KMS-11 (cell line): ENCODE measurements around the gene STXBP6.

Source experiments
- H2AFZ ChIP-seq: fragments of 200-600 bp; sonication (generic); 2 replicates; pipeline ENCODE4 v1.6.1; 2016; ENCODE audit warnings: antibody characterized with exemption, mixed run types, low read depth
- H3K27ac ChIP-seq: fragments of 200-600 bp; sonication (generic); 2 replicates; pipeline ENCODE4 v1.6.1; 2016; ENCODE audit warnings: mild to moderate bottlenecking, mixed run types
- H3K27me3 ChIP-seq: fragments of 200-600 bp; sonication (generic); 2 replicates; pipeline ENCODE4 v1.6.1; 2017; ENCODE audit warnings: mild to moderate bottlenecking, low read depth, mixed run types, moderate library complexity; ENCODE audit not compliant: insufficient read depth
- H3K36me3 ChIP-seq: fragments of 200-600 bp; sonication (generic); 2 replicates; pipeline ENCODE4 v1.6.1; 2017; ENCODE audit warnings: mild to moderate bottlenecking, mixed run types; ENCODE audit not compliant: insufficient read depth
- H3K4me1 ChIP-seq: fragments of 200-600 bp; sonication (generic); 2 replicates; pipeline ENCODE4 v1.6.1; 2016; ENCODE audit warnings: mild to moderate bottlenecking, low read depth, mixed run types; ENCODE audit not compliant: poor library complexity, severe bottlenecking
- H3K4me2 ChIP-seq: fragments of 200-600 bp; sonication (generic); 2 replicates; pipeline ENCODE4 v1.7.0; 2016; ENCODE audit warnings: mild to moderate bottlenecking, mixed run types
- H3K4me3 ChIP-seq: fragments of 200-600 bp; sonication (generic); IDR thresholded peaks from 2 replicates; pipeline ENCODE4 v1.6.1; 2017; ENCODE audit warnings: low read depth, low read length, mixed read lengths; ENCODE audit not compliant: insufficient read depth
- H3K79me2 ChIP-seq: fragments of 200-600 bp; sonication (generic); 2 replicates; pipeline ENCODE4 v1.6.1; 2016; ENCODE audit warnings: low read depth, mixed run types; ENCODE audit not compliant: insufficient read depth
- H3K9ac ChIP-seq: fragments of 200-600 bp; sonication (generic); 2 replicates; pipeline ENCODE4 v1.6.1; 2016; ENCODE audit warnings: mild to moderate bottlenecking, mixed run types
- H4K20me1 ChIP-seq: fragments of 200-600 bp; sonication (generic); 2 replicates; pipeline ENCODE4 v1.6.1; 2016; ENCODE audit warnings: mild to moderate bottlenecking, mixed run types; ENCODE audit not compliant: insufficient read depth
- TF ChIP-seq, protein P1 (sequence below): fragments of 200-600 bp; sonication (generic); conservative IDR thresholded peaks from 2 replicates; pipeline ENCODE4 v1.6.1; 2017; ENCODE audit warnings: low read depth, mild to moderate bottlenecking, antibody characterized with exemption, low read length, moderate library complexity, mixed read lengths

Gene STXBP6

DNA sequence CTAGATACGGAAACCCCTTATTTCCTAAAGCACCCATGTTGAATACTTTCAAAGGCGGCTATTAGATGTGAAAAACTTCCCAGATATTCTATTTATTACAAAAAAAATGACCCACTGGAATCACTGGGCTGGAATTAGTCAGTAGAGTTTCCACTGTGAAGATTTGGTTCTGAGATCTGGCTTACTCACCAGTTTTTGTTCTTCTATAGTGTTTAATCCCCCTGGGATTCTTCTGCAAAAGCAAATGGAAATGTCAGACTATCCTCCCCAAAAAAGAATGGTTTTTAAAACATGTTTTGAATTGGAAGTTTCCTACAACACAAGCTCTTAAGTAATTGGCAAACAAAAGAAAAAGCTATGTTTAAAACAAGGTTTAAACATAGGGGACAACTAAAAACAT, 166.4 kb downstream of the STXBP6 start:
- Histone ChIP-seq H3K27ac (no peak overlapping the region), H3K4me3 (no peak overlapping the region), H3K36me3 (no peaks in the 10 kb centered on the region), H3K4me2 (no peak overlapping the region), H3K79me2 (no peaks in the 10 kb centered on the region), H3K27me3 (no peaks in the 10 kb centered on the region), H3K4me1 (no peaks in the 10 kb centered on the region), H4K20me1 (no peaks in the 10 kb centered on the region), H3K9ac (no peak overlapping the region), H2AFZ (no peak overlapping the region)
- TF ChIP-seq, protein P1, sequence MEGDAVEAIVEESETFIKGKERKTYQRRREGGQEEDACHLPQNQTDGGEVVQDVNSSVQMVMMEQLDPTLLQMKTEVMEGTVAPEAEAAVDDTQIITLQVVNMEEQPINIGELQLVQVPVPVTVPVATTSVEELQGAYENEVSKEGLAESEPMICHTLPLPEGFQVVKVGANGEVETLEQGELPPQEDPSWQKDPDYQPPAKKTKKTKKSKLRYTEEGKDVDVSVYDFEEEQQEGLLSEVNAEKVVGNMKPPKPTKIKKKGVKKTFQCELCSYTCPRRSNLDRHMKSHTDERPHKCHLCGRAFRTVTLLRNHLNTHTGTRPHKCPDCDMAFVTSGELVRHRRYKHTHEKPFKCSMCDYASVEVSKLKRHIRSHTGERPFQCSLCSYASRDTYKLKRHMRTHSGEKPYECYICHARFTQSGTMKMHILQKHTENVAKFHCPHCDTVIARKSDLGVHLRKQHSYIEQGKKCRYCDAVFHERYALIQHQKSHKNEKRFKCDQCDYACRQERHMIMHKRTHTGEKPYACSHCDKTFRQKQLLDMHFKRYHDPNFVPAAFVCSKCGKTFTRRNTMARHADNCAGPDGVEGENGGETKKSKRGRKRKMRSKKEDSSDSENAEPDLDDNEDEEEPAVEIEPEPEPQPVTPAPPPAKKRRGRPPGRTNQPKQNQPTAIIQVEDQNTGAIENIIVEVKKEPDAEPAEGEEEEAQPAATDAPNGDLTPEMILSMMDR = no peak

DNA sequence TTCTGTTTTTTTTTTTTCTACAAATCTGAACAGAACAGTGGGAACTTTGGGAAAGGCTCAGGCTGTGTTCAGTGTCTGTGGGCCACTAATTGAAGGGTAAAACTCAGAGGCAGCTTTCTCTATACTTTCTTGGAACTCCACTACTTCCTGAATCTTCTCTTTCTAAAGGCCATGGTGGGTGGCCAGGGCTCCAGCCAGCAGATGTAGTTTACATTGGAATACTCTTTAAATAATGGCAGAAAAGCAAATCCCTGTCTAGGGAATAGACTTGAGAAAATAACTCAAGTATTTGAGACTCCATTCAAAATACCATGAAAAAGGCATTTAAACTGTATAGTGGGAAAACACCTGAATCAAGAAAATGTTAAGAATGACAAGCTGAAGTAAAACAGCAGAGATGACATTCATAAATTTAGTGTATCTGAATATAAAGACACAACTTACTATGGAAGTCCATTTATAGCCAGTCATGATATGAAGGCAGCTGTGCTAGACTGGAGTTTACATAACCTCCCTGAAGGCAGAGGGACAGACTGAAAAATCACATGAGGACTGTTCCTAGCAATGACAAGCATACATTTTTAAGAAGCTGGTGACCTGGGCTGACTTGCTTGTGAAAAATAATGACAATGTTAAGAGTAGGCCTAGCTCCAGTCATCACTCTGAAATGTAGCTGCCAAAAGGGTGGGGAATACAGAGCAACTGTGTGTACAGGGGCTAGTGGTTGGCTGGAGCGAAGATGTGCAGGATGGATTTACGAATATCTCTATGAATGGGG, 168.6 kb downstream of the STXBP6 start:
- Histone ChIP-seq H2AFZ (no peak overlapping the region), H3K4me1 (no peaks in the 10 kb centered on the region), H3K4me2 (no peak overlapping the region), H3K4me3 (no peak overlapping the region), H3K79me2 (no peaks in the 10 kb centered on the region), H4K20me1 (no peaks in the 10 kb centered on the region), H3K27ac (no peak overlapping the region), H3K9ac (no peak overlapping the region), H3K36me3 (no peaks in the 10 kb centered on the region), H3K27me3 (no peaks in the 10 kb centered on the region)
- TF ChIP-seq, protein P1 = no peak

DNA sequence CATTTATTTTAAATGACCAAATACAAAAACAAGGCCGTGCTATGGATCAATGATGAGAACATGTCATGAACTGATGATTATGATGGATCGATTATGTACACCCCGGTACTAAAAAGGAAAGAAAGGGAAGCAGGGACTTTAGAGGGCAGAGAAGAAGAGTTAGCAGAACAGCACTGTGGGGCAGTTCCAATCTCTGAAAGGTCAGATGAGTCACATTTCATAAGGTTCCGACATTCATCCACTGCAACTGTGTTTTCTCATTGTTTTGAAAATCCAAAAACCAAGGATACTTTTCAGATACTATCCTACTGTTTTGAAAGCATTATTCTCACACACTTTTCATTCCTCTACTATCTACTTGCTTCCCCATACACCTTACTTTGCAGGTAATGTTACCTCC, 169.3 kb downstream of the STXBP6 start:
- Histone ChIP-seq H3K27me3 (no peaks in the 10 kb centered on the region), H3K4me1 (no peaks in the 10 kb centered on the region), H3K4me2 (no peak overlapping the region), H4K20me1 (no peaks in the 10 kb centered on the region), H3K79me2 (no peaks in the 10 kb centered on the region), H3K9ac (no peak overlapping the region), H2AFZ (no peak overlapping the region), H3K36me3 (no peaks in the 10 kb centered on the region), H3K4me3 (no peak overlapping the region), H3K27ac (no peak overlapping the region)
- TF ChIP-seq, protein P1 = no peak

DNA sequence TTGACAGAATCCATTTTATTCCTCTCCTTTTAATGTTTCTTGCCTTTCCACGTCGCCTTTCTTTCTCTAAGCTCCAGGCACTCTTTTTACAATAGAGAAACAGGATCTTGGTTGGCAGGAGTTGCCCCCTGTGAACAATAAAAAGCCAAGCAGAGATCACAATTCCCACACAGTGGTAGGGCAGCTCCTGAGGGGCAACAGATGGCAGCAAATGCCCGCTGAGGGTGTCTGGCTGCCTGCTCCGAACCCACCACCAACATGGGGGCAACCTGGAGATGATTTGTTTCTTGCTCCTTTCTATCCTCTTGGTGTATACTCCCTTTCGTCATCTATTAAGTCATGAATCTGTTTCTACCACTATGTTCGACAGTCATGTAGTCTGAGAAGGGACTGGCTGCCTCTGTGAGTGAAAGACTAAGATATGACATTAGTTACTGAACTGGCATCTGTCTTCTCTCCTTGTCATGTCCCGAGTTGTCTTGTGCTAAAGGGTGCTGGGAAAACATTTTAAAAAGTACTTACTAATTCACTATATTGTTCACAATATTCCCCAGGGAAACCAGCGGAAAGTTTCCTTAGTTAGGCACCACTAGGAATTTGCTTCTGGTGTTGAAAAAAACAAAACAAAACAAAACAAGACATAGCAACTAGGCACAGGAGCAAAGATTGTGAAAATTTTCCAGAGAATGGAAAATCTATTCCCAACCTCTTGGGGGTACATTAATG, 170.1 kb downstream of the STXBP6 start:
- Histone ChIP-seq H2AFZ (no peak overlapping the region), H3K9ac (no peak overlapping the region), H3K36me3 (no peaks in the 10 kb centered on the region), H3K4me3 (no peak overlapping the region), H3K27me3 (no peaks in the 10 kb centered on the region), H3K4me1 (no peaks in the 10 kb centered on the region), H4K20me1 (no peaks in the 10 kb centered on the region), H3K27ac (no peak overlapping the region), H3K4me2 (no peak overlapping the region), H3K79me2 (no peaks in the 10 kb centered on the region)
- TF ChIP-seq, protein P1 = no peak
